ENCODE measurements around the gene ARMC10.
"Not testable (repeated sequence)": the region's sequence is repeated elsewhere in the genome, so short reads cannot be mapped to it uniquely, and the experiment has no call there.

Gene ARMC10

GRCh38 chr7:103077318-103077717, 2.4 kb downstream of the ARMC10 start:
- peaks cover 16% of the 10 kb centered on the region in 2 donors for H3K4me1 ChIP-seq (ENCODE audit: control insufficient read depth in 1 of 2, insufficient read depth in 2 of 2, low read length in 2 of 2)
- no peaks in the 10 kb centered on the region for H3K27me3 ChIP-seq (ENCODE audit: control insufficient read depth in 1 of 2, insufficient read depth in 2 of 2, low read length in 2 of 2)
- H3K27ac ChIP-seq (ENCODE audit: low read depth, low read length), result no peak overlapping the region
- H3K36me3 ChIP-seq (ENCODE audit: control insufficient read depth in 1 of 2, insufficient read depth in 2 of 2, low read length in 2 of 2), result no peaks in the 10 kb centered on the region
- H3K9me3 ChIP-seq (ENCODE audit: control insufficient read depth in 1 of 2, low read length in 2 of 2), result no peaks in the 10 kb centered on the region
- no peak overlapping the region for H3K4me3 ChIP-seq (ENCODE audit: low read depth in 1 of 2, low read length in 2 of 2)
- no peak overlapping the region for H3K9ac ChIP-seq (ENCODE audit: low read depth in 1 of 2, low read length in 2 of 2)

GRCh38 chr7:103078226-103078625, 3.3 kb downstream of the ARMC10 start:
- not testable (repeated sequence) for H3K36me3 ChIP-seq (ENCODE audit: control insufficient read depth in 1 of 2, insufficient read depth in 2 of 2, low read length in 2 of 2); H3K9me3 ChIP-seq (ENCODE audit: control insufficient read depth in 1 of 2, low read length in 2 of 2)
- peaks cover 16% of the 10 kb centered on the region in 2 donors for H3K4me1 ChIP-seq (ENCODE audit: control insufficient read depth in 1 of 2, insufficient read depth in 2 of 2, low read length in 2 of 2)

GRCh38 chr7:103079836-103080235, 4.9 kb downstream of the ARMC10 start:
- H3K36me3 ChIP-seq (ENCODE audit: control insufficient read depth in 1 of 2, insufficient read depth in 2 of 2, low read length in 2 of 2), result peaks cover 0 to 12% of the 10 kb centered on the region in 2 donors
- no peak overlapping the region for H3K27ac ChIP-seq (ENCODE audit: low read depth, low read length)
- no peaks in the 10 kb centered on the region for H3K27me3 ChIP-seq (ENCODE audit: control insufficient read depth in 1 of 2, insufficient read depth in 2 of 2, low read length in 2 of 2)
- H3K9ac ChIP-seq (ENCODE audit: low read depth in 1 of 2, low read length in 2 of 2), result no peak overlapping the region
- no peaks in the 10 kb centered on the region for H3K9me3 ChIP-seq (ENCODE audit: control insufficient read depth in 1 of 2, low read length in 2 of 2)
- H3K4me1 ChIP-seq (ENCODE audit: control insufficient read depth in 1 of 2, insufficient read depth in 2 of 2, low read length in 2 of 2), result peaks cover 7 to 10% of the 10 kb centered on the region in 2 donors
- no peak overlapping the region for H3K4me3 ChIP-seq (ENCODE audit: low read depth in 1 of 2, low read length in 2 of 2)

More at GRCh38 chr7:103078226-103078625, 3.3 kb downstream of the ARMC10 start:
- not testable (repeated sequence) for H3K27ac ChIP-seq (ENCODE audit: low read depth, low read length); H3K4me3 ChIP-seq (ENCODE audit: low read depth in 1 of 2, low read length in 2 of 2); H3K27me3 ChIP-seq (ENCODE audit: control insufficient read depth in 1 of 2, insufficient read depth in 2 of 2, low read length in 2 of 2); H3K9ac ChIP-seq (ENCODE audit: low read depth in 1 of 2, low read length in 2 of 2)

- H3K27me3 ChIP-seq (ENCODE audit: control insufficient read depth in 1 of 2, insufficient read depth in 2 of 2, low read length in 2 of 2), result no peaks in the 10 kb centered on the region
- no peak overlapping the region for H3K4me3 ChIP-seq (ENCODE audit: low read depth in 1 of 2, low read length in 2 of 2)
- peaks cover 3 to 8% of the 10 kb centered on the region in 2 donors for H3K4me1 ChIP-seq (ENCODE audit: control insufficient read depth in 1 of 2, insufficient read depth in 2 of 2, low read length in 2 of 2)
- H3K36me3 ChIP-seq (ENCODE audit: control insufficient read depth in 1 of 2, insufficient read depth in 2 of 2, low read length in 2 of 2), result peaks cover 0 to 20% of the 10 kb centered on the region in 2 donors
- H3K9me3 ChIP-seq (ENCODE audit: control insufficient read depth in 1 of 2, low read length in 2 of 2), result no peaks in the 10 kb centered on the region
- no peak overlapping the region for H3K9ac ChIP-seq (ENCODE audit: low read depth in 1 of 2, low read length in 2 of 2)
- no peak overlapping the region for H3K27ac ChIP-seq (ENCODE audit: low read depth, low read length)
These were observed 6.0 kb downstream of the ARMC10 start for GRCh38 chr7:103080923-103081322.

GRCh38 chr7:103082497-103082896, 7.6 kb downstream of the ARMC10 start:
- Histone ChIP-seq H3K27me3 (ENCODE audit: control insufficient read depth in 1 of 2, insufficient read depth in 2 of 2, low read length in 2 of 2) (no peaks in the 10 kb centered on the region), H3K9ac (ENCODE audit: low read depth in 1 of 2, low read length in 2 of 2) (no peak overlapping the region), H3K36me3 (ENCODE audit: control insufficient read depth in 1 of 2, insufficient read depth in 2 of 2, low read length in 2 of 2) (peaks cover 8 to 25% of the 10 kb centered on the region in 2 donors), H3K9me3 (ENCODE audit: control insufficient read depth in 1 of 2, low read length in 2 of 2) (no peaks in the 10 kb centered on the region), H3K4me3 (ENCODE audit: low read depth in 1 of 2, low read length in 2 of 2) (no peak overlapping the region), H3K27ac (ENCODE audit: low read depth, low read length) (no peak overlapping the region), H3K4me1 (ENCODE audit: control insufficient read depth in 1 of 2, insufficient read depth in 2 of 2, low read length in 2 of 2) (no peaks in the 10 kb centered on the region)

GRCh38 chr7:103083210-103083609, 8.3 kb downstream of the ARMC10 start:
- Histone ChIP-seq H3K36me3 (ENCODE audit: control insufficient read depth in 1 of 2, insufficient read depth in 2 of 2, low read length in 2 of 2) (peaks cover 8 to 25% of the 10 kb centered on the region in 2 donors), H3K9ac (ENCODE audit: low read depth in 1 of 2, low read length in 2 of 2) (no peak overlapping the region), H3K4me1 (ENCODE audit: control insufficient read depth in 1 of 2, insufficient read depth in 2 of 2, low read length in 2 of 2) (no peaks in the 10 kb centered on the region), H3K4me3 (ENCODE audit: low read depth in 1 of 2, low read length in 2 of 2) (no peak overlapping the region), H3K27ac (ENCODE audit: low read depth, low read length) (no peak overlapping the region), H3K9me3 (ENCODE audit: control insufficient read depth in 1 of 2, low read length in 2 of 2) (no peaks in the 10 kb centered on the region), H3K27me3 (ENCODE audit: control insufficient read depth in 1 of 2, insufficient read depth in 2 of 2, low read length in 2 of 2) (no peaks in the 10 kb centered on the region)

- not testable (repeated sequence) for H3K4me1 ChIP-seq (ENCODE audit: control insufficient read depth in 1 of 2, insufficient read depth in 2 of 2, low read length in 2 of 2); H3K27ac ChIP-seq (ENCODE audit: low read depth, low read length); H3K9me3 ChIP-seq (ENCODE audit: control insufficient read depth in 1 of 2, low read length in 2 of 2); H3K4me3 ChIP-seq (ENCODE audit: low read depth in 1 of 2, low read length in 2 of 2); H3K27me3 ChIP-seq (ENCODE audit: control insufficient read depth in 1 of 2, insufficient read depth in 2 of 2, low read length in 2 of 2); H3K9ac ChIP-seq (ENCODE audit: low read depth in 1 of 2, low read length in 2 of 2)
- H3K36me3 ChIP-seq (ENCODE audit: control insufficient read depth in 1 of 2, insufficient read depth in 2 of 2, low read length in 2 of 2), result peaks cover 9 to 16% of the 10 kb centered on the region in 2 donors
These were observed 17.4 kb downstream of the ARMC10 start for GRCh38 chr7:103092321-103092720.

- Histone ChIP-seq H3K4me3 (ENCODE audit: low read depth in 1 of 2, low read length in 2 of 2) (no peak overlapping the region), H3K4me1 (ENCODE audit: control insufficient read depth in 1 of 2, insufficient read depth in 2 of 2, low read length in 2 of 2) (no peaks in the 10 kb centered on the region), H3K36me3 (ENCODE audit: control insufficient read depth in 1 of 2, insufficient read depth in 2 of 2, low read length in 2 of 2) (peaks cover 11 to 21% of the 10 kb centered on the region in 2 donors)
These were observed 18.5 kb downstream of the ARMC10 start for GRCh38 chr7:103093429-103093828.

GRCh38 chr7:103094102-103094501, 19.2 kb downstream of the ARMC10 start:
- Histone ChIP-seq H3K9me3 (ENCODE audit: control insufficient read depth in 1 of 2, low read length in 2 of 2) (no peaks in the 10 kb centered on the region), H3K27me3 (ENCODE audit: control insufficient read depth in 1 of 2, insufficient read depth in 2 of 2, low read length in 2 of 2) (no peaks in the 10 kb centered on the region), H3K36me3 (ENCODE audit: control insufficient read depth in 1 of 2, insufficient read depth in 2 of 2, low read length in 2 of 2) (peaks cover 11 to 21% of the 10 kb centered on the region in 2 donors), H3K4me1 (ENCODE audit: control insufficient read depth in 1 of 2, insufficient read depth in 2 of 2, low read length in 2 of 2) (no peaks in the 10 kb centered on the region), H3K27ac (ENCODE audit: low read depth, low read length) (no peak overlapping the region), H3K4me3 (ENCODE audit: low read depth in 1 of 2, low read length in 2 of 2) (no peak overlapping the region), H3K9ac (ENCODE audit: low read depth in 1 of 2, low read length in 2 of 2) (no peak overlapping the region)

More at GRCh38 chr7:103093429-103093828, 18.5 kb downstream of the ARMC10 start:
- Histone ChIP-seq H3K9me3 (ENCODE audit: control insufficient read depth in 1 of 2, low read length in 2 of 2) (no peaks in the 10 kb centered on the region), H3K9ac (ENCODE audit: low read depth in 1 of 2, low read length in 2 of 2) (no peak overlapping the region), H3K27me3 (ENCODE audit: control insufficient read depth in 1 of 2, insufficient read depth in 2 of 2, low read length in 2 of 2) (no peaks in the 10 kb centered on the region), H3K27ac (ENCODE audit: low read depth, low read length) (no peak overlapping the region)

GRCh38 chr7:103095558-103095957, 20.6 kb downstream of the ARMC10 start:
- H3K36me3 ChIP-seq (ENCODE audit: control insufficient read depth in 1 of 2, insufficient read depth in 2 of 2, low read length in 2 of 2), result peaks cover 16 to 18% of the 10 kb centered on the region in 2 donors
- H3K4me1 ChIP-seq (ENCODE audit: control insufficient read depth in 1 of 2, insufficient read depth in 2 of 2, low read length in 2 of 2), result not testable (repeated sequence)

GRCh38 chr7:103097041-103097440, 22.1 kb downstream of the ARMC10 start:
- Histone ChIP-seq H3K36me3 (ENCODE audit: control insufficient read depth in 1 of 2, insufficient read depth in 2 of 2, low read length in 2 of 2) (peaks cover 20 to 25% of the 10 kb centered on the region in 2 donors), H3K4me1 (ENCODE audit: control insufficient read depth in 1 of 2, insufficient read depth in 2 of 2, low read length in 2 of 2) (no peaks in the 10 kb centered on the region), H3K9ac (ENCODE audit: low read depth in 1 of 2, low read length in 2 of 2) (no peak overlapping the region), H3K27ac (ENCODE audit: low read depth, low read length) (no peak overlapping the region), H3K27me3 (ENCODE audit: control insufficient read depth in 1 of 2, insufficient read depth in 2 of 2, low read length in 2 of 2) (no peaks in the 10 kb centered on the region), H3K4me3 (ENCODE audit: low read depth in 1 of 2, low read length in 2 of 2) (no peak overlapping the region), H3K9me3 (ENCODE audit: control insufficient read depth in 1 of 2, low read length in 2 of 2) (no peaks in the 10 kb centered on the region)

More at GRCh38 chr7:103095558-103095957, 20.6 kb downstream of the ARMC10 start:
- H3K9ac ChIP-seq (ENCODE audit: low read depth in 1 of 2, low read length in 2 of 2); H3K27me3 ChIP-seq (ENCODE audit: control insufficient read depth in 1 of 2, insufficient read depth in 2 of 2, low read length in 2 of 2); H3K9me3 ChIP-seq (ENCODE audit: control insufficient read depth in 1 of 2, low read length in 2 of 2); H3K4me3 ChIP-seq (ENCODE audit: low read depth in 1 of 2, low read length in 2 of 2); H3K27ac ChIP-seq (ENCODE audit: low read depth, low read length): not testable (repeated sequence)

Measured in duodenal mucosa (tissue), 2 donors.